GM19043 (cell line): ENCODE measurements around the gene SPATA13.
A peak's percentile ranks its signal among the peaks of the same experiment; 100 is the strongest.
"Not testable (repeated sequence)": the region's sequence is repeated elsewhere in the genome, so short reads cannot be mapped to it uniquely, and the experiment has no call there.

Source experiments
- ATAC-seq: cut with Tn5 transposase; IDR thresholded peaks from one replicate; pipeline ENCODE4 v1.9.1; 2021; ENCODE audit warnings: low read depth; ENCODE audit not compliant: unreplicated experiment

SPATA13 gene

GRCh38 chr13:24192057-24192810 lies 31.7 kb downstream of the SPATA13 start:
- ATAC-seq, result no peak

- no peak for ATAC-seq
These were observed 32.3 kb downstream of the SPATA13 start for GRCh38 chr13:24192811-24193162.

- ATAC-seq, result no peak
These were observed 33.9 kb downstream of the SPATA13 start for GRCh38 chr13:24194447-24194846.

GRCh38 chr13:24195626-24196025 lies 35.1 kb downstream of the SPATA13 start:
- no peak for ATAC-seq

- no peak for ATAC-seq
These were observed 36.2 kb downstream of the SPATA13 start for GRCh38 chr13:24196593-24197197.

- no peak for ATAC-seq
These were observed 38.5 kb downstream of the SPATA13 start for GRCh38 chr13:24199016-24199415.

- no peak for ATAC-seq
These were observed 41.7 kb downstream of the SPATA13 start for GRCh38 chr13:24202215-24202614.

- no peak for ATAC-seq
These were observed 42.8 kb downstream of the SPATA13 start for GRCh38 chr13:24203273-24203672.

GRCh38 chr13:24203811-24204210 lies 43.3 kb downstream of the SPATA13 start:
- ATAC-seq, result no peak

GRCh38 chr13:24205076-24205475 lies 44.6 kb downstream of the SPATA13 start:
- not testable (repeated sequence) for ATAC-seq

- ATAC-seq, result no peak
These were observed 47.5 kb downstream of the SPATA13 start for GRCh38 chr13:24207841-24208667.

- ATAC-seq, result no peak
These were observed 48.6 kb downstream of the SPATA13 start for GRCh38 chr13:24209138-24209537.

- no peak for ATAC-seq
These were observed 51.7 kb downstream of the SPATA13 start for GRCh38 chr13:24212254-24212653.

- ATAC-seq, result no peak
These were observed 52.2 kb downstream of the SPATA13 start for GRCh38 chr13:24212674-24213073.

GRCh38 chr13:24213932-24214331 lies 53.4 kb downstream of the SPATA13 start:
- no peak for ATAC-seq

GRCh38 chr13:24214528-24214927 lies 54.0 kb downstream of the SPATA13 start:
- peak; percentile 54 for ATAC-seq

- peak; percentile 79 for ATAC-seq
These were observed 54.6 kb downstream of the SPATA13 start for GRCh38 chr13:24215126-24215525.

GRCh38 chr13:24215732-24216131 lies 55.2 kb downstream of the SPATA13 start:
- no peak for ATAC-seq

- ATAC-seq, result no peak
These were observed 55.7 kb downstream of the SPATA13 start for GRCh38 chr13:24216176-24216575.

- not testable (repeated sequence) for ATAC-seq
These were observed 56.3 kb downstream of the SPATA13 start for GRCh38 chr13:24216779-24217178.

GRCh38 chr13:24217601-24218281 lies 57.2 kb downstream of the SPATA13 start:
- no peak for ATAC-seq
